HEK293 (cell line): ENCODE results near the gene SPRED2.

ENCODE experiments used
- GLIS1 ChIP-seq: fragments of 450-650 bp; formaldehyde crosslinking; IDR thresholded peaks from 2 replicates; pipeline ENCODE4 v1.5.1; 2016; ENCODE audit warnings: missing biosample characterization, missing genetic modification characterization
- KLF1 ChIP-seq: fragments of 450-650 bp; formaldehyde crosslinking; IDR thresholded peaks from 2 replicates; pipeline ENCODE4 v1.5.1; 2016; ENCODE audit warnings: missing biosample characterization, missing genetic modification characterization
- KLF7 ChIP-seq: fragments of 450-650 bp; formaldehyde crosslinking; IDR thresholded peaks from 2 replicates; pipeline ENCODE4 v1.5.1; 2016; ENCODE audit warnings: missing biosample characterization, missing genetic modification characterization, borderline replicate concordance
- PBX3 ChIP-seq: sonication (generic); formaldehyde crosslinking; IDR thresholded peaks from 2 replicates; pipeline ENCODE4 v1.8.1; 2022; ENCODE audit warnings: mild to moderate bottlenecking, moderate library complexity, missing genetic modification reagents
- PRDM4 ChIP-seq: fragments of 450-650 bp; formaldehyde crosslinking; IDR thresholded peaks from 2 replicates; pipeline ENCODE4 v1.5.1; 2017; ENCODE audit warnings: missing biosample characterization, missing genetic modification characterization
- SCRT2 ChIP-seq: fragments of 450-650 bp; formaldehyde crosslinking; IDR thresholded peaks from 2 replicates; pipeline ENCODE4 v1.5.1; 2016; ENCODE audit warnings: missing biosample characterization, missing genetic modification characterization
- ZBTB20 ChIP-seq: fragments of 450-650 bp; formaldehyde crosslinking; IDR thresholded peaks from 2 replicates; pipeline ENCODE4 v1.5.1; 2016; ENCODE audit warnings: missing biosample characterization, missing genetic modification characterization
- ZBTB49 ChIP-seq: fragments of 450-650 bp; formaldehyde crosslinking; IDR thresholded peaks from 2 replicates; pipeline ENCODE4 v1.5.1; 2016; ENCODE audit warnings: missing biosample characterization, missing genetic modification characterization, low read depth
- ZFP69B ChIP-seq: fragments of 450-650 bp; formaldehyde crosslinking; IDR thresholded peaks from 2 replicates; pipeline ENCODE4 v1.5.1; 2016; ENCODE audit warnings: missing biosample characterization, missing genetic modification characterization
- ZIC2 ChIP-seq: fragments of 450-650 bp; formaldehyde crosslinking; IDR thresholded peaks from 2 replicates; pipeline ENCODE4 v1.5.1; 2016; ENCODE audit warnings: missing biosample characterization, missing genetic modification characterization
- ZNF114 ChIP-seq: fragments of 450-650 bp; formaldehyde crosslinking; IDR thresholded peaks from 2 replicates; pipeline ENCODE4 v1.5.0; 2017; ENCODE audit warnings: missing biosample characterization, missing genetic modification characterization
- ZNF140 ChIP-seq: fragments of 450-650 bp; formaldehyde crosslinking; IDR thresholded peaks from 2 replicates; pipeline ENCODE4 v1.5.1; 2016; ENCODE audit warnings: missing biosample characterization, missing genetic modification characterization
- ZNF169 ChIP-seq: fragments of 450-650 bp; formaldehyde crosslinking; IDR thresholded peaks from 2 replicates; pipeline ENCODE4 v1.5.1; 2016; ENCODE audit warnings: missing biosample characterization, missing genetic modification characterization
- ZNF26 ChIP-seq: fragments of 450-650 bp; formaldehyde crosslinking; IDR thresholded peaks from 2 replicates; pipeline ENCODE4 v1.5.1; 2016; ENCODE audit warnings: missing biosample characterization, missing genetic modification characterization
- ZNF311 ChIP-seq: fragments of 450-650 bp; formaldehyde crosslinking; IDR thresholded peaks from 2 replicates; pipeline ENCODE4 v1.5.1; 2017; ENCODE audit warnings: missing biosample characterization, missing genetic modification characterization, borderline replicate concordance
- ZNF391 ChIP-seq: fragments of 450-650 bp; formaldehyde crosslinking; IDR thresholded peaks from 2 replicates; pipeline ENCODE4 v1.5.1; 2016; ENCODE audit warnings: low read depth, missing biosample characterization, missing genetic modification characterization, borderline replicate concordance
- ZNF426 ChIP-seq: fragments of 450-650 bp; formaldehyde crosslinking; IDR thresholded peaks from 2 replicates; pipeline ENCODE4 v1.5.1; 2017; ENCODE audit warnings: missing biosample characterization, missing genetic modification characterization, mild to moderate bottlenecking, inconsistent platforms, moderate library complexity
- ZNF473 ChIP-seq: fragments of 450-650 bp; formaldehyde crosslinking; IDR thresholded peaks from 2 replicates; pipeline ENCODE4 v1.5.1; 2017; ENCODE audit warnings: missing biosample characterization, missing genetic modification characterization
- ZNF48 ChIP-seq: fragments of 450-650 bp; formaldehyde crosslinking; IDR thresholded peaks from 2 replicates; pipeline ENCODE4 v1.5.1; 2016; ENCODE audit warnings: missing biosample characterization, missing genetic modification characterization
- ZNF521 ChIP-seq: fragments of 450-650 bp; formaldehyde crosslinking; IDR thresholded peaks from 2 replicates; pipeline ENCODE4 v1.5.1; 2017; ENCODE audit warnings: missing biosample characterization, mild to moderate bottlenecking, missing genetic modification characterization
- ZNF530 ChIP-seq: fragments of 450-650 bp; formaldehyde crosslinking; IDR thresholded peaks from 2 replicates; pipeline ENCODE4 v1.5.1; 2016; ENCODE audit warnings: low read depth, missing biosample characterization, missing genetic modification characterization
- ZNF544 ChIP-seq: fragments of 450-650 bp; formaldehyde crosslinking; IDR thresholded peaks from 2 replicates; pipeline ENCODE4 v1.5.0; 2017; ENCODE audit warnings: missing biosample characterization, missing genetic modification characterization
- ZNF645 ChIP-seq: fragments of 450-650 bp; formaldehyde crosslinking; IDR thresholded peaks from 2 replicates; pipeline ENCODE4; 2016; ENCODE audit warnings: missing biosample characterization, missing genetic modification characterization
- ZNF692 ChIP-seq: fragments of 450-650 bp; formaldehyde crosslinking; IDR thresholded peaks from 2 replicates; pipeline ENCODE4 v1.5.1; 2016; ENCODE audit warnings: missing biosample characterization, missing genetic modification characterization
- ZNF747 ChIP-seq: fragments of 450-650 bp; formaldehyde crosslinking; IDR thresholded peaks from 2 replicates; pipeline ENCODE4 v1.5.1; 2016; ENCODE audit warnings: missing biosample characterization, missing genetic modification characterization
- ZNF830 ChIP-seq: fragments of 450-650 bp; IDR thresholded peaks from 2 replicates; pipeline ENCODE4 v1.5.0; 2018; ENCODE audit warnings: missing biosample characterization, missing genetic modification characterization, low read depth, mild to moderate bottlenecking, moderate library complexity
- ZSCAN4 ChIP-seq: fragments of 450-650 bp; formaldehyde crosslinking; IDR thresholded peaks from 2 replicates; pipeline ENCODE4 v1.5.1; 2017; ENCODE audit warnings: missing biosample characterization, missing genetic modification characterization
- TF ChIP-seq, protein P1 (sequence below): fragments of 450-650 bp; formaldehyde crosslinking; IDR thresholded peaks from 2 replicates; pipeline ENCODE4 v1.5.1; 2016; ENCODE audit warnings: missing biosample characterization, missing genetic modification characterization

The SPRED2 gene

DNA sequence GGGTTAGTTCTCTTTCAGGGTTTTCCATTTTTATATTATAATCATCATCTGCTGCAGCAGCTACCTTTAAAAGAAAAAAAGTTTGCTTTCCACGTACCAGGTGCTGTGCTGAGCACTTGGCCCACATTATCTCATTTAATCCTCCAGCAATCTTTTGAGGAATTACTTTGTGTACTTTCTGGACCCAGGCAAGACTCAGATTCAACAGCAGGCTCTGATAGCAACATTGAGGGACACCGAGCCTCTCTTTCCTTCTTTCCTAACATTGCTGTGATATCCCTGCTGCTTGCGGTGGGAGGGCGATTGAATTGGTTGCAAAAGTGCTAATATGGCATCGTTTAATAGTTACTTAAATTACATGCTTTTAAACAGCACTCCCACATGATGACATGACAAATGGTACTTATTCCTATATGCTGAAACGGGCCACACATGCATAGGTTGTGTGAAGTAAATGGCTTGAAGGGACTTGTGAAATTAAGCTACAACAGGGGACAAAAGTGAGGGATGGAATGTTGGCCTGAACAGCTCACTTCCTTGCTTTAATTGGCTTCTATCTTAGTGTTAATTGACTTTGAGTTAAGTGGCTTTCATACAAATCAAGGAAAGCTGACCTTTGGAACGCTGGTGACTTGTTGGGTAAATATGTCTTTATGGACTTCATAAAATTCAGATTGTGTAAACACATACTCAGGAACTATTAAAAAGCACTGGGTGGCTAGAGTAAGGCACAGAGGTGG lies 21.2 kb downstream of the SPRED2 start (continued):
- TF ChIP-seq ZSCAN4 (tag by site-specific recombination) (no peak), ZNF645 (tag by site-specific recombination) (no peak), ZBTB49 (no peak), ZNF544 (tag by site-specific recombination) (no peak), ZNF391 (tag by site-specific recombination) (no peak), ZNF48 (tag by site-specific recombination) (no peak), ZNF26 (tag by site-specific recombination) (no peak), ZNF521 (tag by site-specific recombination) (no peak), ZNF473 (tag by site-specific recombination) (no peak), ZNF311 (tag by site-specific recombination) (no peak), ZNF530 (tag by site-specific recombination) (no peak), GLIS1 (tag by site-specific recombination) (peak; percentile 88; the same call in 1 of the 2 replicates), ZBTB20 (tag by site-specific recombination) (no peak), ZNF169 (tag by site-specific recombination) (no peak), KLF7 (tag by site-specific recombination) (no peak), ZNF747 (tag by site-specific recombination) (no peak), KLF1 (tag by site-specific recombination) (no peak), ZNF426 (no peak), ZNF114 (tag by site-specific recombination) (no peak), ZNF140 (no peak), ZNF830 (tag by site-specific recombination) (no peak), ZNF692 (tag by site-specific recombination) (no peak), ZIC2 (tag by site-specific recombination) (no peak), PBX3 (CRISPR knock-in tag) (no peak), SCRT2 (tag by site-specific recombination) (no peak), PRDM4 (no peak), ZFP69B (tag by site-specific recombination) (no peak)
- TF ChIP-seq, protein P1, sequence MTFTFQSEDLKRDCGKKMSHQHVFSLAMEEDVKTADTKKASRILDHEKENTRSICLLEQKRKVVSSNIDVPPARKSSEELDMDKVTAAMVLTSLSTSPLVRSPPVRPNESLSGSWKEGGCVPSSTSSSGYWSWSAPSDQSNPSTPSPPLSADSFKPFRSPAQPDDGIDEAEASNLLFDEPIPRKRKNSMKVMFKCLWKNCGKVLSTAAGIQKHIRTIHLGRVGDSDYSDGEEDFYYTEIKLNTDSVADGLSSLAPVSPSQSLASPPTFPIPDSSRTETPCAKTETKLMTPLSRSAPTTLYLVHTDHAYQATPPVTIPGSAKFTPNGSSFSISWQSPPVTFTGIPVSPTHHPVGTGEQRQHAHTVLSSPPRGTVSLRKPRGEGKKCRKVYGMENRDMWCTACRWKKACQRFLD (tag by site-specific recombination), result no peak
